SH-SY5Y (cell line): ENCODE data around the gene PDK2.

ENCODE experiments used
- GATA2 ChIP-seq: IDR thresholded peaks from 2 replicates; pipeline ENCODE4 v1.6.1; 2011; ENCODE audit warnings: mild to moderate bottlenecking, low read depth, low read length
- GATA3 ChIP-seq: IDR thresholded peaks from 2 replicates; pipeline ENCODE4 v1.6.1; 2011; ENCODE audit warnings: low read depth, mild to moderate bottlenecking, low read length, moderate library complexity

GRCh38 chr17:50151041-50151936 lies 56.1 kb downstream of the PDK2 start:
- TF ChIP-seq GATA2: no peak
- TF ChIP-seq GATA3: no peak
